T47D (cell line): ENCODE measurements around the gene NUPR2.
"Not testable (repeated sequence)": the region's sequence is repeated elsewhere in the genome, so short reads cannot be mapped to it uniquely, and the experiment has no call there.

Experiments
- DNase-seq, 2 experiments: peaks; one replicate each; pipeline versions ENCODE4 v3.0.0 to v3.0.0-alpha.2; 2011 to 2012; ENCODE audit warnings: low read depth in 1 of 2, low spot score in 1 of 2
- JUND ChIP-seq: IDR thresholded peaks from 2 replicates; pipeline ENCODE4 v1.6.1; 2012; ENCODE audit warnings: low read depth
- in situ Hi-C: cut with HindIII; loops from 2 replicates; pipeline ENCODE4 v1.10.0; 2016; ENCODE audit warnings: low sequenced_read_pairs, low pct_unique_long_range_greater_than_20kb

Gene NUPR2

DNA sequence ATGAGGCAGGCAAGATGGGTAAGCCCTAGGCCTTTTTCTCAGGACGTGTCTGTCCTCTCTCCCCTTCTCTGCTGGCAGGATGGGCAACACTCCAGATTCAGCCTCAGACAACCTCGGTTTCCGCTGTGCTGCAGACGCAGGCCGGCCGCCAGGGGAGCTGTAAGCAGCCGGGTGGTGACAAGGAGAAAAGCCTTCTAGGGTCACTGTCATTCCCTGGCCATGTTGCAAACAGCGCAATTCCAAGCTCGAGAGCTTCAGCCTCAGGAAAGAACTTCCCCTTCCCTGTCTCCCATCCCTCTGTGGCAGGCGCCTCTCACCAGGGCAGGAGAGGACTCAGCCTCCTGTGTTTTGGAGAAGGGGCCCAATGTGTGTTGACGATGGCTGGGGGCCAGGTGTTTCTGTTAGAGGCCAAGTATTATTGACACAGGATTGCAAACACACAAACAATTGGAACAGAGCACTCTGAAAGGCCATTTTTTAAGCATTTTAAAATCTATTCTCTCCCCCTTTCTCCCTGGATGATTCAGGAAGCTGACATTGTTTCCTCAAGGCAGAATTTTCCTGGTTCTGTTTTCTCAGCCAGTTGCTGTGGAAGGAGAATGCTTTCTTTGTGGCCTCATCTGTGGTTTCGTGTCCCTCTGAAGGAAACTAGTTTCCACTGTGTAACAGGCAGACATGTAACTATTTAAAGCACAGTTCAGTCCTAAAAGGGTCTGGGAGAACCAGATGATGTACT, 36.6 kb downstream of the NUPR2 start:
- TF ChIP-seq JUND = no peak
- in situ Hi-C loops = no loop called here
- peak; percentile 45 to 90 for DNase-seq

DNA sequence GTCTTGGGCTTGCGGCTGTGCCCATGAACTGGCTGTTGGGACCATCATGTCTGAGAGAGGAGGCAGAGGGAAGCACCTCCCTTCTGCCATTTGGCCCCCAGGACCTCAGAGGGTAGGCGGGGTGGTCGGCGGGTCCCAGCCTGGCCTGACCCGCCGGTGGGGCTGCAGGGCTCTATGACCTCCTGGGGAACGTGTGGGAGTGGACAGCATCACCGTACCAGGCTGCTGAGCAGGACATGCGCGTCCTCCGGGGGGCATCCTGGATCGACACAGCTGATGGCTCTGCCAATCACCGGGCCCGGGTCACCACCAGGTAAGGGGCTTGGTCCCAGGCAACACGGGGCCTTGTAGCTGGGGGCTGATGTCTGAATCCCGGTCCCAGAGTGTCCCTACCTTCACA, 38.0 kb downstream of the NUPR2 start:
- DNase-seq = no peak
- no peak for TF ChIP-seq JUND
- in situ Hi-C loops = no loop called here

DNA sequence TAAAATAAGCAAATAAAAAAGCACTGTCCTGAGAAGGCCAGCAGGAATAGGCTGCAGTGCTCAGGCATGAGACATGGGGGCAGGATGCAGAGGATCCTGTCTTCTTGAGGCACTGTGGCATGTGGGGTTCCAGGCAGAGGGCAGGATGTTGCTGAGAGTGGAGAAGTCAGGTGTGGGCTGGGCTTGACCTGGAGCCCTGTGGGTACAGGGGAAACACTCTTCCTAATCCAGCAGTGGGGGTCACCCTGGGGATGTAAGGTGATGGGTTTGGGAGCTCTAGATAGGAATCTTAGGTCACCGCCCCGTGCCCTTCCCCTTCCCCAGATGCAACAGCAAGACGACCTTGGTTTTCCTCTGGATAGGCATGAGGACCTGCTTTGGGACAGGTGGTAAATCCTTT, 38.5 kb downstream of the NUPR2 start:
- DNase-seq = no peak
- TF ChIP-seq JUND = no peak
- in situ Hi-C loops = no loop called here

DNA sequence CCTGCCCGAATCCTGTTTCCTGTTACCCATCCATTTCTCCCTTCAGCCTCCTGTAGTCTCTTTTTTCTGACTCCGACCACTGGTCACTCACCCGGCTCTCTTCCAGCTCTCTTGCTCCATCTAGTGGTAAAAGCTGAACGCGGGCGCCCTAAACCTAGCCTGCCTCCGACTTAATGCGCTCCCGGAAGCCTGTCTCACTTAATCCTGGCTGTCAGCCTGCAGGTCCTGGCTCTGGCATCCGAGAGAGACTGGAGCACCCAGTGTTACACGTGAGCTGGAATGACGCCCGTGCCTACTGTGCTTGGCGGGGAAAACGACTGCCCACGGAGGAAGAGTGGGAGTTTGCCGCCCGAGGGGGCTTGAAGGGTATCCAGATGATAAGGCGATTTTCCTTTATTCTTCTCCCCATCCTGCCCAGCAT, 41.8 kb downstream of the NUPR2 start:
- in situ Hi-C loops = no loop called here
- peak; percentile 60 to 98 for DNase-seq
- no peak for TF ChIP-seq JUND

DNA sequence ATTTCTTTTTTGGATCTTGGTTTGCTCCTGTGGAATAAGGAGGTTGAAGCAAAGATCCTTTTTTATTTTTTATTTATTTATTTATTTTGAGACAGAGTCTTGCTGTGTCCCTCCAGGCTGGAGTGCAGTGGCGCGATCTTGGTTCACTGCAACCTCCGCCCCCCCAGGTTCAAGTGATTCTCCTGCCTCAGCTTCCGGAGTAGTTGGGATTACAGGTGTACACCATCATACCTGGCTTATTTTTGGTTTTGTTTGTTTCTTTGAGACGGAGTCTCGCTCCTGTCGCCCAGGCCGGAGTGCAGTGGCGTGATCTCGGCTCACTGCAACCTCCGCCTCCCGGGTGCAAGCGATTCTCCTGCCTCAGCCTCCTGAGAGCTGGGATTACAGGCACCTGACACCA, 49.8 kb downstream of the NUPR2 start:
- DNase-seq = not testable (repeated sequence)

More for the DNA sequence above, 49.8 kb downstream of the NUPR2 start:
- in situ Hi-C loops = not testable (repeated sequence)
